ENCODE data around the gene DSCAML1.

DSCAML1 gene

DNA sequence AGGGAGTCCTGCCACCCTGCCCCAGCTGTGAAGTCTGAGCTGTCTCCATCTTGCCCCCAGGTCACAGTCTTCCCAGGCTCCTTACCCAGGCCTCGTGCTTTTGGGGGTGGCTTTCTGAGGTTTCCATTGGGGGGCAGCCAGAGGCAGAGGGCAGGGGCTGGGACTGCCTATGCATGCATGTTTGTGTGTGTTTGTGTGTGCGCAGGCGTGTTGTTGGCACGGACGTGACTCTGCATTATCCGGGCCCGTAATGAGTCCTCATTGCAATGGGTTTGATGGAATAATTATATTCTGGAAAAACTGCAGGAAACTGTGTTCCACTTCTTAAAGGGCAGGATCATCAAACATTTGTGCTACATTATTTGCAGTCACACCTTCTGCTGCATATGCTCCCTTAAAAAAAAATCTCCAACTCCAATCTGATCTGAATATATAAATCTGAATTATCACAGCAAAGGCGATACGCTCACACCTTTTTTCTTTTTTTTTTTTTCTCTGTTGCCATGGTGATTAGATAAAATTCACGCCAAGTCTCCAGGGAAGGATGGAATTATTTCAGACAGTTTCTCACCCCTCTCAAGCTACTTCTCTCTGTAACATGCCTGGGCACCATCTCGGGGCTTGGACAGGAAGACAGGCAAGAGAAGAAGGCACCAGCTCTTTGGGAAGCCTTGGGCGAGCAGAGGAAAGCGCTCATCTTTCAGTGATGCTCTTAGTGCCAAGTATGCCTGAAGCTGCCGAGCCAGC is 45.9 kb downstream of the DSCAML1 start:
- Histone ChIP-seq H3K4me3 (ENCODE audit: low read depth, low read length) (no peak overlapping the region), H3K9me3 (ENCODE audit: control insufficient read depth, insufficient read depth, low read length) (no peaks in the 10 kb centered on the region), H3K4me1 (ENCODE audit: control insufficient read depth, insufficient read depth, low read length) (peaks cover 4% of the 10 kb centered on the region; the same call in 1 of the 2 replicates), H3K27ac (ENCODE audit: low read depth, low read length) (no peak overlapping the region), H3K36me3 (ENCODE audit: control insufficient read depth, insufficient read depth, low read length) (no peaks in the 10 kb centered on the region), H3K9ac (ENCODE audit: low read depth, low read length) (no peak overlapping the region), H3K27me3 (ENCODE audit: control insufficient read depth, insufficient read depth, low read length) (no peaks in the 10 kb centered on the region)

DNA sequence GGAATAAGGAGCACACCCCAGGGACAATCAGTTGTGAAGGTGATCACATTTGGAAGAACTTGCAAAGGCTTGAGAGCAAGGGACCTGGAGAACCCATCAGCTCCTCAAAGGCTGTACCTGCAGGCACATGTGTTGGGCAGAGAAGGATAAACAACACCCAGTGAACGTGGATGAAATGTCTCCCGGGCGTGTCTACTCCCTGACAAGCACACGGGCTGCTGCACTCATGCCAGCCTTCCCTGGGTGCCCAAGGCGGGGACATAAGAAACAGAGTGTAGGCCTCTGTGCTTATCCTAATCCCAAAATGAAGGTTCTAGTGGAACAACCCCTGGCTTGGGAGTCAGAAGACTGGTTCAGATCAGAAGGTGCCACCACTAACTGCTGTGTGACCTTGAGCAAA is 46.7 kb downstream of the DSCAML1 start:
- Histone ChIP-seq H3K27me3 (ENCODE audit: control insufficient read depth, insufficient read depth, low read length) (no peaks in the 10 kb centered on the region), H3K36me3 (ENCODE audit: control insufficient read depth, insufficient read depth, low read length) (no peaks in the 10 kb centered on the region), H3K9me3 (ENCODE audit: control insufficient read depth, insufficient read depth, low read length) (no peaks in the 10 kb centered on the region), H3K4me1 (ENCODE audit: control insufficient read depth, insufficient read depth, low read length) (peaks cover 4% of the 10 kb centered on the region; the same call in 1 of the 2 replicates), H3K27ac (ENCODE audit: low read depth, low read length) (no peak overlapping the region), H3K9ac (ENCODE audit: low read depth, low read length) (no peak overlapping the region), H3K4me3 (ENCODE audit: low read depth, low read length) (no peak overlapping the region)

GRCh38 chr11:117749541-117749910 is 47.5 kb downstream of the DSCAML1 start:
- no peak overlapping the region for H3K4me3 ChIP-seq (ENCODE audit: low read depth, low read length)
- H3K36me3 ChIP-seq (ENCODE audit: control insufficient read depth, insufficient read depth, low read length), result no peaks in the 10 kb centered on the region
- H3K9me3 ChIP-seq (ENCODE audit: control insufficient read depth, insufficient read depth, low read length), result no peaks in the 10 kb centered on the region
- no peak overlapping the region for H3K27ac ChIP-seq (ENCODE audit: low read depth, low read length)
- peaks cover 4% of the 10 kb centered on the region; the same call in 1 of the 2 replicates for H3K4me1 ChIP-seq (ENCODE audit: control insufficient read depth, insufficient read depth, low read length)
- H3K27me3 ChIP-seq (ENCODE audit: control insufficient read depth, insufficient read depth, low read length), result no peaks in the 10 kb centered on the region
- H3K9ac ChIP-seq (ENCODE audit: low read depth, low read length), result no peak overlapping the region

DNA sequence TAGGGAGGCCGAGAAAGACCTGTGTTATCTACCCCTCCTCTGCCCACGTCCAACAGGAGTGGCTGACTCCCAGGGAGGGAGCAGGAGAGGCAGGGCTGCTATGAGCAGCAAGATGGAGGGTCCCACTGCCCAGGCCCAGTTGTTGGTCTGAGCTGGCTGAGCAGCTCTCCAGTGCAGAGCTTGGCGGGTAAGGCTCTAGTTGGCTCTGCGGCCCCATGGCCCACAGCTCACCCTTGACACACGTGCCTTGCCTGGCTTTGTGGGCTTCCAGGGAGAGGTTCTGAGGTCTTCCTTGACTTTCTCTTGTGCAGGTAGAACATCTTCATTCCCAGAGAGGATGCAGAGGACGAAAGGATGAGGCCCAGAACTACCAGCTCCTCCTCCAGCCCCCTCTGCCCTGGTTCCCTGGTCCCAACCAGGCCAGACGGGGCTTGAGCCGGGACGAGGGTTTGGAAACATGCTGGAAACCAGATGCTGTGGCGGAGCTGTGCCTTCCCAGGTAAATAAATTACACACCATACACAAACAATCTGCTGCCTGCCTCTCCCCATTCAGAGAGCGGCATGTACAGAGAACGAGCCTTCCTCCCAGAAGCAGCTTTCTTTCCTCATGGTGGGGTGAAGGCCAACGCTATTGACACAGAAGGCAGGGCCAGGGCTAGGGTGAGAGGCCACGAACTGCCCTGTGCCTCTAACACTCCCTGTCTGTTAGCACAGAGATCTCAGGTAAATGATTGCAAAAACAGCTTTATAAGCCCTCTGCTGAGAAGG is 48.1 kb downstream of the DSCAML1 start:
- Histone ChIP-seq H3K4me1 (ENCODE audit: control insufficient read depth, insufficient read depth, low read length) (peaks cover 4% of the 10 kb centered on the region; the same call in 1 of the 2 replicates), H3K4me3 (ENCODE audit: low read depth, low read length) (no peak overlapping the region), H3K9me3 (ENCODE audit: control insufficient read depth, insufficient read depth, low read length) (no peaks in the 10 kb centered on the region), H3K36me3 (ENCODE audit: control insufficient read depth, insufficient read depth, low read length) (no peaks in the 10 kb centered on the region), H3K9ac (ENCODE audit: low read depth, low read length) (no peak overlapping the region), H3K27ac (ENCODE audit: low read depth, low read length) (no peak overlapping the region), H3K27me3 (ENCODE audit: control insufficient read depth, insufficient read depth, low read length) (no peaks in the 10 kb centered on the region)

DNA sequence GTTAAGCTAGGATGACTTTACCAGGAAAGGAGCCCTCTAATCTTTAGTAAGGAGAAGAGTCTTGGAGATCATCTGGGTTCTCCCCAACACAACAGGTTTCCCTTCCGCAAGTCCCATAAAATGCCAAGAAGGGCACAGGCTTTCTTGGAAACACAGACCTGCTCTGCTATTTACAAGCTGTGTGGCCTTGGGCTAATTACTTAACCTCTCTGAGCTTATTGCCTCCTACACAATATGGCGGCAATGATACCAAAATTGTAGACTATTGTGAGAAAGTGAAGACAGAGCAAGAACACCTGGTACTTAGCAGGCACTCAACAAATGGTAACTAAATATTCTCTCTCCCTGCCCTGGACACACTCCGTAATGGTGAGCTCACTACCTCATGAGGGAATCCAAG is 49.1 kb downstream of the DSCAML1 start:
- no peaks in the 10 kb centered on the region for H3K36me3 ChIP-seq (ENCODE audit: control insufficient read depth, insufficient read depth, low read length)
- H3K4me1 ChIP-seq (ENCODE audit: control insufficient read depth, insufficient read depth, low read length), result peaks cover 4% of the 10 kb centered on the region; the same call in 1 of the 2 replicates
- H3K9ac ChIP-seq (ENCODE audit: low read depth, low read length), result no peak overlapping the region
- H3K27ac ChIP-seq (ENCODE audit: low read depth, low read length), result no peak overlapping the region
- H3K4me3 ChIP-seq (ENCODE audit: low read depth, low read length), result no peak overlapping the region
- no peaks in the 10 kb centered on the region for H3K9me3 ChIP-seq (ENCODE audit: control insufficient read depth, insufficient read depth, low read length)
- H3K27me3 ChIP-seq (ENCODE audit: control insufficient read depth, insufficient read depth, low read length), result no peaks in the 10 kb centered on the region

DNA sequence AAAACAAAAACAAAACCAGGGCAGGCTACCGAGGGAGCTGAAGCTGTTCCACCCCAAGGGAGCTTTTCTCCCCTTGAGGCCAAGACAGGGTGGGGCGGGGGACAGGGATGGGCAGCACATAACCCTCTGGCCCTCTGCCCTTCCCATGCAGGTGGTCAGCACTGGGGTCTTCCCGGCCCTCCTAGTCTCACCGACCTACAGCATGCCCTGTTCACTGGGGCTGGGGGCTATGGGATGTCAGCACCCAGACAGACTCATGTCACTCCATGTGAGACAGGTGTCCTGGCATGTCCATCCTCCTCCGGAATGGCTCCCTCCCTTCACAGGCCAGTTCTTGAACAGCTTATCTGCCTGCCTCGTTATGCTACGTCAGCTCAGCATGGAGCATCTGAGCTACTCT is 51.7 kb downstream of the DSCAML1 start:
- Histone ChIP-seq H3K9me3 (ENCODE audit: control insufficient read depth, insufficient read depth, low read length) (no peaks in the 10 kb centered on the region), H3K27me3 (ENCODE audit: control insufficient read depth, insufficient read depth, low read length) (no peaks in the 10 kb centered on the region), H3K9ac (ENCODE audit: low read depth, low read length) (no peak overlapping the region), H3K27ac (ENCODE audit: low read depth, low read length) (no peak overlapping the region), H3K4me3 (ENCODE audit: low read depth, low read length) (no peak overlapping the region), H3K4me1 (ENCODE audit: control insufficient read depth, insufficient read depth, low read length) (peaks cover 4% of the 10 kb centered on the region; the same call in 1 of the 2 replicates), H3K36me3 (ENCODE audit: control insufficient read depth, insufficient read depth, low read length) (no peaks in the 10 kb centered on the region)

- no peak overlapping the region for H3K4me3 ChIP-seq (ENCODE audit: low read depth, low read length)
- no peaks in the 10 kb centered on the region for H3K9me3 ChIP-seq (ENCODE audit: control insufficient read depth, insufficient read depth, low read length)
- no peaks in the 10 kb centered on the region for H3K27me3 ChIP-seq (ENCODE audit: control insufficient read depth, insufficient read depth, low read length)
- H3K9ac ChIP-seq (ENCODE audit: low read depth, low read length), result no peak overlapping the region
- no peaks in the 10 kb centered on the region for H3K36me3 ChIP-seq (ENCODE audit: control insufficient read depth, insufficient read depth, low read length)
- peaks cover 4% of the 10 kb centered on the region; the same call in 1 of the 2 replicates for H3K4me1 ChIP-seq (ENCODE audit: control insufficient read depth, insufficient read depth, low read length)
- no peak overlapping the region for H3K27ac ChIP-seq (ENCODE audit: low read depth, low read length)
These were observed 52.4 kb downstream of the DSCAML1 start for GRCh38 chr11:117744471-117745150.

- Histone ChIP-seq H3K36me3 (ENCODE audit: control insufficient read depth, insufficient read depth, low read length) (no peaks in the 10 kb centered on the region), H3K27ac (ENCODE audit: low read depth, low read length) (no peak overlapping the region), H3K27me3 (ENCODE audit: control insufficient read depth, insufficient read depth, low read length) (no peaks in the 10 kb centered on the region), H3K4me3 (ENCODE audit: low read depth, low read length) (no peak overlapping the region), H3K9ac (ENCODE audit: low read depth, low read length) (no peak overlapping the region), H3K9me3 (ENCODE audit: control insufficient read depth, insufficient read depth, low read length) (no peaks in the 10 kb centered on the region), H3K4me1 (ENCODE audit: control insufficient read depth, insufficient read depth, low read length) (peaks cover 4% of the 10 kb centered on the region; the same call in 1 of the 2 replicates)
These were observed 53.7 kb downstream of the DSCAML1 start for GRCh38 chr11:117743121-117743815.

GRCh38 chr11:117738246-117738957 is 58.6 kb downstream of the DSCAML1 start:
- no peak overlapping the region for H3K9ac ChIP-seq (ENCODE audit: low read depth, low read length)
- no peaks in the 10 kb centered on the region for H3K27me3 ChIP-seq (ENCODE audit: control insufficient read depth, insufficient read depth, low read length)
- H3K4me1 ChIP-seq (ENCODE audit: control insufficient read depth, insufficient read depth, low read length), result peaks cover 7% of the 10 kb centered on the region
- H3K4me3 ChIP-seq (ENCODE audit: low read depth, low read length), result no peak overlapping the region
- no peaks in the 10 kb centered on the region for H3K36me3 ChIP-seq (ENCODE audit: control insufficient read depth, insufficient read depth, low read length)
- no peak overlapping the region for H3K27ac ChIP-seq (ENCODE audit: low read depth, low read length)
- H3K9me3 ChIP-seq (ENCODE audit: control insufficient read depth, insufficient read depth, low read length), result no peaks in the 10 kb centered on the region

DNA sequence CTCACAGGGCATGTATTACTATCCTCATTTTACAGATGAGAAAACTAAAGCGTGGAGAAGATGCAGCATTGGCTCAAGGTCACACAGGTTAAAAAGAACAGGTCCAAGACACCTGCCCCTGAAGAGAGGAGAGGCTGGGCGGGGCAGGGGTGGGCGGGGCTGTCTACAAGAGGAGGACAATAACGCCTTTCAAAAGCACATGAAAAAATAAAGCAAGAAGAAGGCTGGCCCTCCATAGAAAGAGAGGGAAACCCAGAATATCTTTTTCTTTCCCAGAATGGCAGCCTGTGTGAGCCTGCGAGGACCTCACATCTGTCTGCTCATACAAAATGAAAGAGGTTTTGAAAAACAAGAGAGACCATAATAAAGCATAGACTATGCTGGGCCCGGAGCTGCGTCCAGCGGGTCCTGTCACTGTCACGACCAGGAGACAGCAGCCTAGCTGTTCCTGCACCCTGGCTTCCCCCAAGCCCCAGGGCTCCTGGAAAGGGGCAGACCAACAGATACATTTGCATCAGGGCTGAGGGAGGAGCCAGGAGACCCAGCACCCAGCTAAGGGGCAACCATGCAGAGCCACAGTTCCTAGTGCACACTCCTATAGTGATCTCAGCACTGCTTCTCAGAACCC is 61.6 kb downstream of the DSCAML1 start:
- H3K9me3 ChIP-seq (ENCODE audit: control insufficient read depth, insufficient read depth, low read length), result no peaks in the 10 kb centered on the region
- no peaks in the 10 kb centered on the region for H3K27me3 ChIP-seq (ENCODE audit: control insufficient read depth, insufficient read depth, low read length)
- H3K9ac ChIP-seq (ENCODE audit: low read depth, low read length), result no peak overlapping the region
- H3K27ac ChIP-seq (ENCODE audit: low read depth, low read length), result no peak overlapping the region
- no peak overlapping the region for H3K4me3 ChIP-seq (ENCODE audit: low read depth, low read length)
- H3K4me1 ChIP-seq (ENCODE audit: control insufficient read depth, insufficient read depth, low read length), result peaks cover 18% of the 10 kb centered on the region
- no peaks in the 10 kb centered on the region for H3K36me3 ChIP-seq (ENCODE audit: control insufficient read depth, insufficient read depth, low read length)

Data from HUES48 (cell line).